SK-N-MC (cell line): ENCODE measurements around the gene LONRF2.

Experiments used
- DNase-seq: peaks from one replicate; pipeline ENCODE4 v3.0.0-alpha.2; 2011; ENCODE audit warnings: low read depth, low spot score
- H3K27ac ChIP-seq: fragments of 200-600 bp; sonication (generic); 2 replicates; pipeline ENCODE4 v1.5.1; 2016; ENCODE audit warnings: mixed run types
- H3K36me3 ChIP-seq: fragments of 200-600 bp; sonication (generic); 2 replicates; pipeline ENCODE4 v1.6.1; 2017; ENCODE audit warnings: antibody characterized with exemption, low read length, mixed read lengths; ENCODE audit not compliant: insufficient read depth
- H3K4me3 ChIP-seq: fragments of 200-600 bp; sonication (generic); 2 replicates; pipeline ENCODE4 v1.5.1; 2016
- H3K9ac ChIP-seq: fragments of 200-600 bp; sonication (generic); 2 replicates; pipeline ENCODE4 v1.8.0; 2017; ENCODE audit warnings: mixed run types, mixed read lengths; ENCODE audit not compliant: insufficient read length
- H3K9me3 ChIP-seq: fragments of 200-600 bp; sonication (generic); 2 replicates; pipeline ENCODE4 v1.6.1; 2017; ENCODE audit warnings: low read depth, mild to moderate bottlenecking, antibody characterized with exemption, low read length, moderate library complexity, mixed read lengths
- EZH2 ChIP-seq: fragments of 200-600 bp; sonication (generic); IDR thresholded peaks from one replicate; pipeline ENCODE4 v1.6.1; 2017; ENCODE audit warnings: antibody characterized with exemption
- FOXP2 ChIP-seq: optimal IDR thresholded peaks from 2 replicates; pipeline ENCODE3; 2011; ENCODE audit warnings: mild to moderate bottlenecking, moderate library complexity; ENCODE audit not compliant: insufficient read depth; ENCODE audit errors: extremely low read length, control extremely low read depth
- POLR2AphosphoS5 ChIP-seq: IDR thresholded peaks from 2 replicates; pipeline ENCODE4 v1.6.1; 2012; ENCODE audit warnings: mild to moderate bottlenecking, low read depth, low read length, borderline replicate concordance

Gene LONRF2

GRCh38 chr2:100274076-100274475, 48.2 kb downstream of the LONRF2 start:
- DNase-seq, result no peak
- no peaks in the 10 kb centered on the region for H3K36me3 ChIP-seq
- no peak overlapping the region for H3K27ac ChIP-seq
- H3K4me3 ChIP-seq, result no peak overlapping the region
- no peak for TF ChIP-seq POLR2AphosphoS5
- no peaks in the 10 kb centered on the region for H3K9me3 ChIP-seq
- no peak overlapping the region for H3K9ac ChIP-seq

DNA sequence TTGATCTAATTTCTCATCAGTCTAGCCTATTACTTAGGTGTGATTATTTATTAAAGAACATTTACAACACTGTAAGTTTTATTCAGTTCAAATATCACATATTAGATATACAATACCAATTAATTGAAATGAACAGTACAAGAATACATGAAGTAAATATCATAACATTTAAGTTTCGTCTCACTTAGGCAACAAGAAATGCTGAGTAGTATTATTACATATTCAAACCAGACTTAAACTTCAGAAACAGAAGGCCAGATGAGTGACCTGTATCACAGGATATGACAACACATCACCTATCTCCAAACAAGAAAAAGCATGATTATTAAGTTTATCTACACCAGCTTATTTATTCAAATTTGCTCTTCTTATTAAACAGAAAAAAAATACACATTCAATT, 48.9 kb downstream of the LONRF2 start:
- TF ChIP-seq EZH2, result no peak
- no peak for TF ChIP-seq POLR2AphosphoS5
- TF ChIP-seq FOXP2, result no peak
- H3K4me3 ChIP-seq, result no peak overlapping the region
- no peaks in the 10 kb centered on the region for H3K9me3 ChIP-seq
- H3K36me3 ChIP-seq, result no peaks in the 10 kb centered on the region
- no peak overlapping the region for H3K9ac ChIP-seq
- no peak overlapping the region for H3K27ac ChIP-seq
- DNase-seq, result no peak

DNA sequence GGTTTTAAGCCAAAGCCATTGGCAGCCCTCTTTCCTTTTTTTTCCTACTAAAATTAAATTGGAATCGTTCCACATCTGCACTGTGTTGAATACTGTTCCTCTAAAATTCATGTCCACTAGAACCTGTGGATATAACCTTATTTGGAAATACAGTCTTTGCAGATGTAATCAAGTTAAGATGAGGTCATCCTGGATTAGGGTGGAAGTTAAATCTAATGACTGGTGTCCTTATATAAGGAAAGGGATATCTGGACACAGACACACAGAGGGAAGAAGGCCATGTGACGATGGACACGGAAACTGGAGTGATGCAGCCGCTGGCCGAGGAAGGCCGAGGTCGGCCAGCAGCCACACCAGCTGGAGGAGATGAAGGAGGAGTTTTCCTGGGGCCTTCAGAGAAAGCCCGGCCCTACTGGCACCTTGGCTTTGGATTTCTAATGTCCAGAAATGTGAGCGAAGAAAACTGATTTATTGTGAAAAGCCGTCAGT, 49.4 kb downstream of the LONRF2 start:
- H3K9ac ChIP-seq, result no peak overlapping the region
- no peak for TF ChIP-seq EZH2
- no peak for DNase-seq
- H3K4me3 ChIP-seq, result no peak overlapping the region
- H3K9me3 ChIP-seq, result no peaks in the 10 kb centered on the region
- H3K36me3 ChIP-seq, result no peaks in the 10 kb centered on the region
- H3K27ac ChIP-seq, result no peak overlapping the region

GRCh38 chr2:100271210-100271609, 51.1 kb downstream of the LONRF2 start:
- H3K9me3 ChIP-seq, result no peaks in the 10 kb centered on the region
- no peak overlapping the region for H3K27ac ChIP-seq
- no peak overlapping the region for H3K9ac ChIP-seq
- H3K36me3 ChIP-seq, result no peaks in the 10 kb centered on the region
- TF ChIP-seq FOXP2 (no peak), POLR2AphosphoS5 (no peak), EZH2 (no peak)
- no peak overlapping the region for H3K4me3 ChIP-seq
- DNase-seq, result no peak

- TF ChIP-seq POLR2AphosphoS5, result no peak
- no peak for TF ChIP-seq EZH2
- TF ChIP-seq FOXP2, result no peak
- Histone ChIP-seq H3K9ac (no peak overlapping the region), H3K9me3 (no peaks in the 10 kb centered on the region), H3K27ac (no peak overlapping the region), H3K4me3 (no peak overlapping the region), H3K36me3 (no peaks in the 10 kb centered on the region)
- no peak for DNase-seq
Observed at GRCh38 chr2:100270381-100271146, 51.7 kb downstream of the LONRF2 start.

DNA sequence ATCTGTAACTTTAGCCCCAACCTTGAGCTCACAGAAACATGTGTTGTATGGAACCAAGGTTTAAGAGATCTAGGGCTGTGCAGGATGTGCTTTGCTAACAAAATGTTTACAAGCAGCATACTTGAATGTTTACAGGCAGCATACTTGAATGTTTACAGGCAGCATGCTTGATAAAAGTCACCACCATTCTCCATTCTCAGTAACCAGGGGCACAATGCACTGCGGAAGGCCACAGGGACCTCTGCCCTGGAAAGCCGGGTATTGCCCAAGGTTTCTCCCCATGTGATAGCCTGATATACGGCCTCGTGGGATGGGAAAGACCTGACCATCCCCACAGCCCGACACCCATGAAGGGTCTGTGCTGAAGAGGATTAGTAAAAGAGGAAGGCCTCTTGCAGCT, 52.4 kb downstream of the LONRF2 start:
- no peaks in the 10 kb centered on the region for H3K36me3 ChIP-seq
- no peak overlapping the region for H3K27ac ChIP-seq
- no peak overlapping the region for H3K9ac ChIP-seq
- H3K9me3 ChIP-seq, result no peaks in the 10 kb centered on the region
- no peak for DNase-seq
- no peak for TF ChIP-seq FOXP2
- no peak for TF ChIP-seq EZH2
- TF ChIP-seq POLR2AphosphoS5, result no peak
- no peak overlapping the region for H3K4me3 ChIP-seq

GRCh38 chr2:100268986-100269385, 53.3 kb downstream of the LONRF2 start:
- Histone ChIP-seq H3K9ac (no peak overlapping the region), H3K4me3 (no peak overlapping the region), H3K36me3 (no peaks in the 10 kb centered on the region), H3K27ac (no peak overlapping the region), H3K9me3 (no peaks in the 10 kb centered on the region)
- no peak for TF ChIP-seq POLR2AphosphoS5
- DNase-seq, result no peak

GRCh38 chr2:100267751-100268150, 54.5 kb downstream of the LONRF2 start:
- H3K9me3 ChIP-seq, result no peaks in the 10 kb centered on the region
- TF ChIP-seq FOXP2, result no peak
- TF ChIP-seq POLR2AphosphoS5, result no peak
- TF ChIP-seq EZH2, result no peak
- H3K9ac ChIP-seq, result no peak overlapping the region
- H3K4me3 ChIP-seq, result no peak overlapping the region
- no peak for DNase-seq
- no peaks in the 10 kb centered on the region for H3K36me3 ChIP-seq
- no peak overlapping the region for H3K27ac ChIP-seq

GRCh38 chr2:100266126-100266525, 56.2 kb downstream of the LONRF2 start:
- H3K4me3 ChIP-seq, result no peak overlapping the region
- no peak overlapping the region for H3K27ac ChIP-seq
- H3K9ac ChIP-seq, result no peak overlapping the region
- DNase-seq, result no peak
- H3K9me3 ChIP-seq, result no peaks in the 10 kb centered on the region
- no peaks in the 10 kb centered on the region for H3K36me3 ChIP-seq
- TF ChIP-seq FOXP2 (no peak), POLR2AphosphoS5 (no peak), EZH2 (no peak)
